IMR-90 (cell line): ENCODE results near the gene KIFC3. TPM values are rescaled to one million over a fixed set of nuclear protein-coding genes. Genes with fewer than 3 reads are reported as not detected.

Experiments
- ATAC-seq: fragments of 200-7000 bp; cut with Tn5 transposase; 2 replicates; pipeline ENCODE4 v1.9.1; 2020; ENCODE audit warnings: low read depth, mild to moderate bottlenecking, moderate library complexity
- BruUV-seq: library from RNA; stranded (reverse); fragments of 400-500 nt; replicated peaks from 2 replicates; lab custom pipeline; 2021; lab: Mats Ljungman, UMichigan
- CTCF ChIA-PET: fragments of 300-600 bp; formaldehyde crosslinking; extraction: SDS; loops from one replicate; lab custom pipeline; 2021; ENCODE audit warnings: antibody characterized with exemption; lab: Yijun Ruan, JAX
- POLR2A ChIA-PET: fragments of 300-600 bp; sonication (Branson Sonifier 250); formaldehyde crosslinking; loops from one replicate; lab custom pipeline; 2022; ENCODE audit warnings: antibody characterized with exemption; ENCODE audit not compliant: unreplicated experiment; lab: Charles Lee
- DNase-seq: peaks from one replicate; pipeline ENCODE4 v3.0.0; 2013
- H2AFZ ChIP-seq: replicated peaks from 2 replicates; pipeline ENCODE3; 2013; ENCODE audit warnings: low read length, mild to moderate bottlenecking; ENCODE audit not compliant: poor library complexity
- H2AK5ac ChIP-seq: 2 replicates; pipeline ENCODE4 v1.6.1; 2013; ENCODE audit warnings: low read depth, low read length, inconsistent platforms
- H2AK9ac ChIP-seq: replicated peaks from 2 replicates; pipeline ENCODE3; 2013; ENCODE audit warnings: mild to moderate bottlenecking, low read depth, low read length, moderate library complexity; ENCODE audit not compliant: poor library complexity
- H2BK120ac ChIP-seq: 2 replicates; pipeline ENCODE4 v1.6.1; 2013; ENCODE audit warnings: low read depth, low read length, inconsistent platforms
- H2BK15ac ChIP-seq: 3 replicates; pipeline ENCODE4 v1.6.1; 2013; ENCODE audit warnings: low read depth, low read length, inconsistent platforms
- H2BK20ac ChIP-seq: 2 replicates; pipeline ENCODE4 v1.6.1; 2013; ENCODE audit warnings: low read depth, mild to moderate bottlenecking, inconsistent platforms, low read length, moderate library complexity
- H2BK5ac ChIP-seq: 2 replicates; pipeline ENCODE4 v1.6.1; 2013; ENCODE audit warnings: mild to moderate bottlenecking, low read depth, low read length, inconsistent platforms; ENCODE audit not compliant: poor library complexity, severe bottlenecking
- H3K14ac ChIP-seq: replicated peaks from 2 replicates; pipeline ENCODE4 v1.6.1; 2013; ENCODE audit warnings: low read depth, low read length, inconsistent platforms
- H3K18ac ChIP-seq: 2 replicates; pipeline ENCODE4 v1.6.1; 2013; ENCODE audit warnings: low read depth, low read length, control low read depth
- H3K23ac ChIP-seq: 2 replicates; pipeline ENCODE4 v1.6.1; 2013; ENCODE audit warnings: low read depth, low read length, inconsistent platforms
- H3K27ac ChIP-seq: 2 replicates; pipeline ENCODE4 v1.5.1; 2013; ENCODE audit warnings: mild to moderate bottlenecking, control low read depth, low read length; ENCODE audit not compliant: insufficient read depth
- H3K27me3 ChIP-seq: 2 replicates; pipeline ENCODE4 v1.6.1; 2013; ENCODE audit warnings: low read length; ENCODE audit not compliant: control insufficient read depth, insufficient read depth
- H3K36me3 ChIP-seq: 2 replicates; pipeline ENCODE4 v1.6.1; 2013; ENCODE audit warnings: low read length, mixed read lengths; ENCODE audit not compliant: control insufficient read depth, insufficient read depth
- H3K4ac ChIP-seq: 2 replicates; pipeline ENCODE4 v1.6.1; 2013; ENCODE audit warnings: low read depth, low read length, inconsistent platforms
- H3K4me1 ChIP-seq: 2 replicates; pipeline ENCODE4 v1.6.1; 2013; ENCODE audit warnings: low read length, mixed read lengths; ENCODE audit not compliant: control insufficient read depth, insufficient read depth
- H3K4me2 ChIP-seq: 2 replicates; pipeline ENCODE4 v1.6.1; 2013; ENCODE audit warnings: low read depth, mild to moderate bottlenecking, control low read depth, low read length, moderate library complexity
- H3K4me3 ChIP-seq: 2 replicates; pipeline ENCODE4 v1.5.1; 2013; ENCODE audit warnings: low read depth, mild to moderate bottlenecking, control low read depth, low read length, moderate library complexity; ENCODE audit not compliant: insufficient read depth
- H3K56ac ChIP-seq: 2 replicates; pipeline ENCODE4 v1.6.1; 2013; ENCODE audit warnings: low read length, inconsistent platforms; ENCODE audit not compliant: insufficient read depth; ENCODE audit errors: extremely low read depth
- H3K79me1 ChIP-seq, 2 experiments: 2 replicates each; pipeline ENCODE4 v1.6.1; 2013; ENCODE audit warnings: low read length in 2 of 2, inconsistent platforms in 1 of 2, low read depth in 1 of 2
- H3K9ac ChIP-seq: 2 replicates; pipeline ENCODE4 v1.6.1; 2013; ENCODE audit warnings: low read depth, low read length, control low read depth
- H3K9me1 ChIP-seq: 2 replicates; pipeline ENCODE4 v1.6.1; 2013; ENCODE audit warnings: low read length, inconsistent platforms; ENCODE audit not compliant: insufficient read depth
- H3K9me3 ChIP-seq: 2 replicates; pipeline ENCODE4 v1.6.1; 2013; ENCODE audit warnings: low read length; ENCODE audit not compliant: control insufficient read depth, insufficient read depth
- H4K20me1 ChIP-seq: 2 replicates; pipeline ENCODE4 v1.6.1; 2013; ENCODE audit warnings: low read length, inconsistent platforms; ENCODE audit not compliant: insufficient read depth
- H4K5ac ChIP-seq: 2 replicates; pipeline ENCODE4 v1.6.1; 2013; ENCODE audit warnings: mild to moderate bottlenecking, low read depth, low read length, control low read depth
- H4K8ac ChIP-seq, 2 experiments: 2 replicates each; pipeline ENCODE4 v1.6.1; 2013; ENCODE audit warnings: low read depth in 2 of 2, low read length in 2 of 2, control low read depth in 1 of 2, inconsistent platforms in 1 of 2
- H4K91ac ChIP-seq: 2 replicates; pipeline ENCODE4 v1.6.1; 2013; ENCODE audit warnings: low read depth, low read length, inconsistent platforms; ENCODE audit not compliant: insufficient read depth
- CEBPB ChIP-seq: IDR thresholded peaks from 2 replicates; pipeline ENCODE4 v1.6.1; 2012; ENCODE audit warnings: low read depth, low read length, improper control_type of control experiment
- CHD1 ChIP-seq: IDR thresholded peaks from 2 replicates; pipeline ENCODE4 v1.6.1; 2012; ENCODE audit warnings: low read depth, low read length, improper control_type of control experiment
- FOS ChIP-seq: fragments of 150-350 bp; IDR thresholded peaks from 2 replicates; pipeline ENCODE4 v1.6.1; 2016; ENCODE audit warnings: low read depth, low read length
- MAFK ChIP-seq: IDR thresholded peaks from 2 replicates; pipeline ENCODE4 v1.6.1; 2012; ENCODE audit warnings: low read depth, low read length, improper control_type of control experiment
- MXI1 ChIP-seq: IDR thresholded peaks from 2 replicates; pipeline ENCODE4 v1.6.1; 2012; ENCODE audit warnings: low read depth, mild to moderate bottlenecking, low read length, moderate library complexity, borderline replicate concordance
- NFE2L2 ChIP-seq: fragments of 150-350 bp; IDR thresholded peaks from 2 replicates; pipeline ENCODE4 v1.6.1; 2016; ENCODE audit warnings: low read depth, mild to moderate bottlenecking, low read length
- POLR2A ChIP-seq: IDR thresholded peaks from 2 replicates; pipeline ENCODE4 v1.6.1; 2012; ENCODE audit warnings: mild to moderate bottlenecking, low read depth, low read length
- RCOR1 ChIP-seq: IDR thresholded peaks from 2 replicates; pipeline ENCODE4 v1.6.1; 2012; ENCODE audit warnings: mild to moderate bottlenecking, low read length, improper control_type of control experiment; ENCODE audit not compliant: insufficient replicate concordance
- RFX5 ChIP-seq: IDR thresholded peaks from 2 replicates; pipeline ENCODE4 v1.8.0; 2012; ENCODE audit warnings: low read depth, mild to moderate bottlenecking, low read length, moderate library complexity
- WGBS, 2 experiments: methylation state at CpG; one replicate each; pipeline versions ENCODE4 v1.1.5 to v1.1.7; 2013; ENCODE audit warnings: missing lambda C conversion rate in 2 of 2; ENCODE audit not compliant: insufficient read length in 1 of 2; ENCODE audit errors: extremely low coverage in 2 of 2; 5-methylcytosine and 5-hydroxymethylcytosine counted together
- dilution Hi-C: fragments of 300-500 bp; cut with HindIII; formaldehyde crosslinking; loops from one replicate; pipeline ENCODE4 v1.14.3; 2018; ENCODE audit warnings: low sequenced_read_pairs; ENCODE audit not compliant: unreplicated experiment
- in situ Hi-C: fragments of 300-500 bp; cut with MboI; formaldehyde crosslinking; loops from 3 replicates; pipeline ENCODE4 v1.14.3; 2019; ENCODE audit warnings: low sequenced_read_pairs, inconsistent platforms, mixed read lengths
- intact Hi-C: fragments of 100-400 bp; cut with micrococcal nuclease; formaldehyde crosslinking; loops from 2 replicates; pipeline ENCODE4 v1.10.0; 2022
- polyA plus RNA-seq, 3 experiments: library from polyadenylated mRNA; depleted of rRNA; stranded (reverse); fragments of >200 nt; gene quantifications; 2 replicates each; pipeline ENCODE4 v1.2.3, GENCODE V29; 2012; ENCODE audit warnings: low replicate concordance in 1 of 3
- total RNA-seq: library from RNA; depleted of rRNA; stranded (reverse); fragments of >200 nt; gene quantifications from 2 replicates; pipeline ENCODE4 v1.2.3, GENCODE V29; 2012
- TF ChIP-seq, protein P1 (sequence below): fragments of 150-350 bp; IDR thresholded peaks from 2 replicates; pipeline ENCODE4 v1.6.1; 2016; ENCODE audit warnings: low read depth, mild to moderate bottlenecking, low read length, moderate library complexity, borderline replicate concordance
- TF ChIP-seq, protein P2 (sequence below): fragments of 150-350 bp; IDR thresholded peaks from 2 replicates; pipeline ENCODE4 v1.6.1; 2017; ENCODE audit warnings: mild to moderate bottlenecking, antibody characterized with exemption, low read length, low read depth

KIFC3 gene
- total and polyA plus RNA-seq, 2 of the 4 experiments (the other 2 are of a cell fraction) = 48.6 to 62.5 TPM

DNA sequence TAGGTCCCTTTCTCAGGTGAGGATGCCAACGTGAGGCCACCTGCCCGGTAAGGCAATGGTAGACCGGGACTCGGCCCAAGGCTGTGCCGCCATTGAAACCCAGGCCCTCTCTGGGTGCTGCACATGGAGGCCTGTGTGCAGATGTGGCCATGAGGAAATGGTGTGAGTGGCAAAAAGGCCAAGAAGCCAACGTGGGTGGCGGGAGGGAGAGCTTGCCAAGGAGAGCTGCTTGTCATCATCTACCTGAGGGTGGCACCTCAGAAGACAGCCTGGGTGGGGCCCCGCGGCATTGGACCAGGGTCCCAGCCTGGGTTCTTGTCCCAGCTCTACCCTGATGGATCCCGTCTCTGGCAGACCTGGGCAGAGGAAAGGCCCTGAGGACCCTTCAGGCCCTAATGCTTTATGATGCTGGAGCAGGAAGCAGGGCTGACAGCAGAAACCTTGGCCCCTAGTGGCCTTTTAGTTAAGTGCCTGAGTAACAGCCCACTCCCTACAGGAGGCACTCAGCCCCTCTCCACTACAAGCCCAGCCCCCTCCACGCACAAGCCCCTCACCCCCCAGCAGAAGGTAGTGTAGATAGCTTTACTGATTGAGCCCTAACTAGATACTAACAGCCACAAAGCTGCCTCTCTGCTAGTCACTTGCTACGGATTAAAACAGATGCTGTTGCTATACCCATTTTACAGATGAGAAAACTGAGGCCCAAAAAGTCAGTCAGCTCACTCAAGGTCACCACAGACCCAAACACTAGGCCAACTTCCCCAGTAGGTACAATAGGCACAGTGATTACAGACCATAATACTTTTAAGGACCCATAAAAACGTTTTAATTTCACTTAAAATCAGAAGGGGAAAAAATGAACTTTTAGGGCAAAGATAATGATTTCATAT, 26.2 kb upstream of the KIFC3 start:
- Histone ChIP-seq H3K9me3 (no peaks in the 10 kb centered on the region), H2BK15ac (no peak overlapping the region), H3K4ac (no peak overlapping the region), H2AK9ac (no peak overlapping the region), H2AK5ac (no peak overlapping the region), H3K4me2 (no peak overlapping the region), H4K8ac (no peak overlapping the region), H2BK120ac (no peak overlapping the region), H3K4me1 (no peaks in the 10 kb centered on the region; the same call in 1 of the 2 replicates), H3K14ac (no peak overlapping the region), H3K4me3 (no peak overlapping the region), H2BK20ac (no peak overlapping the region), H3K9ac (no peak overlapping the region), H3K27ac (no peak overlapping the region), H2BK5ac (no peak overlapping the region), H3K36me3 (no peaks in the 10 kb centered on the region), H4K20me1 (no peaks in the 10 kb centered on the region), H3K9me1 (peaks cover 11% of the 10 kb centered on the region; the same call in 1 of the 2 replicates), H3K27me3 (peaks cover 33% of the 10 kb centered on the region), H2AFZ (no peak overlapping the region), H3K79me1 (no peaks in the 10 kb centered on the region), H3K18ac (no peak overlapping the region), H3K56ac (no peak overlapping the region), H3K23ac (no peak overlapping the region), H4K5ac (no peak overlapping the region), H4K91ac (no peak overlapping the region)
- no TSS peak for BruUV-seq
- in situ Hi-C loops = no loop called here
- DNase-seq = no peak
- TF ChIP-seq POLR2A = no peak
- no peak for TF ChIP-seq CHD1
- no peak for TF ChIP-seq NFE2L2
- TF ChIP-seq FOS = no peak
- TF ChIP-seq, protein P1, sequence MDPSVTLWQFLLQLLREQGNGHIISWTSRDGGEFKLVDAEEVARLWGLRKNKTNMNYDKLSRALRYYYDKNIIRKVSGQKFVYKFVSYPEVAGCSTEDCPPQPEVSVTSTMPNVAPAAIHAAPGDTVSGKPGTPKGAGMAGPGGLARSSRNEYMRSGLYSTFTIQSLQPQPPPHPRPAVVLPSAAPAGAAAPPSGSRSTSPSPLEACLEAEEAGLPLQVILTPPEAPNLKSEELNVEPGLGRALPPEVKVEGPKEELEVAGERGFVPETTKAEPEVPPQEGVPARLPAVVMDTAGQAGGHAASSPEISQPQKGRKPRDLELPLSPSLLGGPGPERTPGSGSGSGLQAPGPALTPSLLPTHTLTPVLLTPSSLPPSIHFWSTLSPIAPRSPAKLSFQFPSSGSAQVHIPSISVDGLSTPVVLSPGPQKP = no peak
- TF ChIP-seq, protein P2, sequence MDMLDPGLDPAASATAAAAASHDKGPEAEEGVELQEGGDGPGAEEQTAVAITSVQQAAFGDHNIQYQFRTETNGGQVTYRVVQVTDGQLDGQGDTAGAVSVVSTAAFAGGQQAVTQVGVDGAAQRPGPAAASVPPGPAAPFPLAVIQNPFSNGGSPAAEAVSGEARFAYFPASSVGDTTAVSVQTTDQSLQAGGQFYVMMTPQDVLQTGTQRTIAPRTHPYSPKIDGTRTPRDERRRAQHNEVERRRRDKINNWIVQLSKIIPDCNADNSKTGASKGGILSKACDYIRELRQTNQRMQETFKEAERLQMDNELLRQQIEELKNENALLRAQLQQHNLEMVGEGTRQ = no peak
- TF ChIP-seq RFX5 = no peak
- no peak for TF ChIP-seq MAFK
- TF ChIP-seq RCOR1 = no peak
- no peak for TF ChIP-seq CEBPB
- no peak for TF ChIP-seq MXI1
- dilution Hi-C loops = no loop called here
- CTCF ChIA-PET = no interaction called here
- intact Hi-C loops = no loop called here
- WGBS, 2 experiments = 100% methylated on average over 1 of the region's 13 CpGs; no CpG with 5 or more reads in 1 of the 2 experiments
- POLR2A ChIA-PET = no interaction called here
- ATAC-seq = no peak
